Mesothelial cell of epicardium (in vitro differentiated cells): ENCODE measurements around the gene GRPEL1. TPM values are rescaled to one million over a fixed set of nuclear protein-coding genes. Genes with fewer than 3 reads are reported as not detected.

Experiments
- DNase-seq, 2 experiments: peaks; one replicate each; pipeline ENCODE4 v3.0.0; 2021; ENCODE audit warnings: low spot score in 2 of 2; ENCODE audit not compliant: unreplicated experiment in 2 of 2
- H3K27ac Mint-ChIP-seq: 2 replicates; pipeline ENCODE4 v1.8.0; 2021; ENCODE audit warnings: mixed read lengths
- H3K27me3 Mint-ChIP-seq: 2 replicates; pipeline ENCODE4 v1.8.0; 2021; ENCODE audit warnings: low read depth, mixed read lengths
- H3K36me3 Mint-ChIP-seq: 2 replicates; pipeline ENCODE4 v1.8.0; 2021; ENCODE audit warnings: mixed read lengths
- H3K4me1 Mint-ChIP-seq: 2 replicates; pipeline ENCODE4 v1.8.0; 2021; ENCODE audit warnings: mixed read lengths
- H3K4me3 Mint-ChIP-seq: 2 replicates; pipeline ENCODE4 v1.8.0; 2021; ENCODE audit warnings: mild to moderate bottlenecking, moderate library complexity, mixed read lengths
- H3K9me3 Mint-ChIP-seq: 2 replicates; pipeline ENCODE4 v1.8.0; 2021; ENCODE audit warnings: mixed read lengths
- CTCF ChIP-seq: fragments of 200-600 bp; sonication (generic); IDR thresholded peaks from one replicate; pipeline ENCODE4 v1.5.0; 2021; ENCODE audit warnings: antibody characterized with exemption; ENCODE audit not compliant: unreplicated experiment
- total RNA-seq: library from RNA; stranded (reverse); gene quantifications from 3 replicates; pipeline ENCODE4 v1.2.1, GENCODE V29; 2021

Gene GRPEL1
- total RNA-seq, 1 donor from 2014 or later: 17.3 TPM

- Mint-ChIP-seq H3K27me3 (no peaks in the 10 kb centered on the region), H3K9me3 (no peaks in the 10 kb centered on the region), H3K27ac (no peak overlapping the region), H3K4me3 (no peak overlapping the region), H3K4me1 (no peaks in the 10 kb centered on the region), H3K36me3 (peaks cover 33% of the 10 kb centered on the region)
- TF ChIP-seq CTCF: no peak
- no peak for DNase-seq
Observed at GRCh38 chr4:7029212-7029611, 38.7 kb downstream of the GRPEL1 start.

- H3K27me3 Mint-ChIP-seq: no peaks in the 10 kb centered on the region
- H3K9me3 Mint-ChIP-seq: no peaks in the 10 kb centered on the region
- H3K36me3 Mint-ChIP-seq: peaks cover 36% of the 10 kb centered on the region
- no peak for DNase-seq
- TF ChIP-seq CTCF: no peak
- no peak overlapping the region for H3K27ac Mint-ChIP-seq
- H3K4me1 Mint-ChIP-seq: no peaks in the 10 kb centered on the region
- no peak overlapping the region for H3K4me3 Mint-ChIP-seq
Observed at GRCh38 chr4:7027913-7028312, 40.0 kb downstream of the GRPEL1 start.

GRCh38 chr4:7027284-7027683 lies 40.6 kb downstream of the GRPEL1 start:
- DNase-seq: no peak
- TF ChIP-seq CTCF: no peak
- Mint-ChIP-seq H3K4me3 (no peak overlapping the region), H3K27me3 (no peaks in the 10 kb centered on the region), H3K36me3 (peaks cover 36% of the 10 kb centered on the region), H3K9me3 (no peaks in the 10 kb centered on the region), H3K27ac (no peak overlapping the region), H3K4me1 (no peaks in the 10 kb centered on the region)

GRCh38 chr4:7026107-7026506 lies 41.8 kb downstream of the GRPEL1 start:
- Mint-ChIP-seq H3K27ac (no peak overlapping the region), H3K4me1 (no peaks in the 10 kb centered on the region), H3K9me3 (no peaks in the 10 kb centered on the region), H3K36me3 (peaks cover 31% of the 10 kb centered on the region), H3K27me3 (no peaks in the 10 kb centered on the region), H3K4me3 (no peak overlapping the region)
- no peak for DNase-seq
- no peak for TF ChIP-seq CTCF

- no peak overlapping the region for H3K27ac Mint-ChIP-seq
- no peaks in the 10 kb centered on the region for H3K9me3 Mint-ChIP-seq
- TF ChIP-seq CTCF: no peak
- H3K4me3 Mint-ChIP-seq: no peak overlapping the region
- no peak for DNase-seq
- H3K27me3 Mint-ChIP-seq: no peaks in the 10 kb centered on the region
- peaks cover 23% of the 10 kb centered on the region for H3K36me3 Mint-ChIP-seq
- no peaks in the 10 kb centered on the region for H3K4me1 Mint-ChIP-seq
Observed at GRCh38 chr4:7025040-7025602, 42.7 kb downstream of the GRPEL1 start.
